ENCODE data around the gene TMC6. TPM values are rescaled to one million over a fixed set of nuclear protein-coding genes. Genes with fewer than 3 reads are reported as not detected.

Gene TMC6
- total RNA-seq, 2 experiments from 2014 or later, result 124 to 258 TPM

GRCh38 chr17:78135858-78136500 is 7.4 kb upstream of the TMC6 start:
- no peaks in the 10 kb centered on the region for H3K9me3 ChIP-seq (ENCODE audit: low read length)
- H3K4me3 ChIP-seq (ENCODE audit: low read depth, low read length, poor library complexity, severe bottlenecking), result no peak overlapping the region
- intact Hi-C loops (cut with micrococcal nuclease; ENCODE audit: unreplicated experiment), result no loop called here
- TSS peak; percentile 28 for BruUV-seq (replicated peaks)
- H3K4me2 ChIP-seq (ENCODE audit: low read length), result no peak overlapping the region
- H3K4me1 ChIP-seq (ENCODE audit: insufficient read depth, low read length, poor library complexity, severe bottlenecking), result peaks cover 43% of the 10 kb centered on the region
- CTCF ChIA-PET (ENCODE audit: unreplicated experiment), result interaction anchor here (0.6 kb wide), 1 partner anchor 10 kb away, joined by 4 read pairs; no protein-coding TSS in a partner anchor
- peaks cover 5% of the 10 kb centered on the region; the same call in 1 of the 2 replicates for H3K79me2 ChIP-seq (ENCODE audit: insufficient read depth, low read depth, low read length)
- no peak overlapping the region for H3K27ac ChIP-seq (ENCODE audit: low read depth, low read length, poor library complexity, severe bottlenecking)
- TF ChIP-seq EZH2phosphoT487 (IDR thresholded peaks at IDR 0.05; ENCODE audit: borderline replicate concordance, low read depth, low read length) (no peak), CTCF (conservative IDR thresholded peaks at IDR 0.05; ENCODE audit: low read length) (no peak)
- peaks cover 52% of the 10 kb centered on the region for H3K36me3 ChIP-seq (ENCODE audit: insufficient read depth, low read length)
- POLR2A ChIA-PET, result interaction anchor here (1.0 kb wide), 1 partner anchor 8 kb away, joined by 3 read pairs; no protein-coding TSS in a partner anchor
- 0 out of 2 replicates have a peak, but pooled peaks cover 4% of the 10 kb centered on the region for H4K20me1 ChIP-seq (ENCODE audit: insufficient read depth, low read length)
- H2AFZ ChIP-seq (ENCODE audit: low read length), result no peak overlapping the region
- no peaks in the 10 kb centered on the region for H3K9me2 ChIP-seq (ENCODE audit: insufficient read depth, low read length)
- no peak for DNase-seq (ENCODE audit: low spot score)

- Histone ChIP-seq H3K4me2 (ENCODE audit: low read length) (no peak overlapping the region), H3K36me3 (ENCODE audit: insufficient read depth, low read length) (peaks cover 52% of the 10 kb centered on the region), H3K27ac (ENCODE audit: low read depth, low read length, poor library complexity, severe bottlenecking) (no peak overlapping the region), H4K20me1 (ENCODE audit: insufficient read depth, low read length) (0 out of 2 replicates have a peak, but pooled peaks cover 4% of the 10 kb centered on the region), H3K4me3 (ENCODE audit: low read depth, low read length, poor library complexity, severe bottlenecking) (no peak overlapping the region), H3K4me1 (ENCODE audit: insufficient read depth, low read length, poor library complexity, severe bottlenecking) (peaks cover 49% of the 10 kb centered on the region), H2AFZ (ENCODE audit: low read length) (no peak overlapping the region), H3K9me2 (ENCODE audit: insufficient read depth, low read length) (no peaks in the 10 kb centered on the region), H3K79me2 (ENCODE audit: insufficient read depth, low read depth, low read length) (peaks cover 8% of the 10 kb centered on the region; the same call in 1 of the 2 replicates), H3K9me3 (ENCODE audit: low read length) (no peaks in the 10 kb centered on the region)
- intact Hi-C loops (cut with micrococcal nuclease; ENCODE audit: unreplicated experiment), result loop anchor here (1.0 to 5.0 kb wide), 5 partner anchors 18 to 1648 kb away; no protein-coding TSS in a partner anchor
- ChIA-PET CTCF (ENCODE audit: unreplicated experiment) (interaction anchor here (0.6 kb wide), 1 partner anchor 19 kb away, joined by 4 read pairs; no protein-coding TSS in a partner anchor), POLR2A (interaction anchor here (1.0 kb wide), 1 partner anchor 9 kb away, joined by 3 read pairs; no protein-coding TSS in a partner anchor)
- DNase-seq (ENCODE audit: low spot score), result no peak
- no TSS peak for BruUV-seq (replicated peaks)
- TF ChIP-seq EZH2phosphoT487 (IDR thresholded peaks at IDR 0.05; ENCODE audit: borderline replicate concordance, low read depth, low read length), result no peak
- TF ChIP-seq CTCF (conservative IDR thresholded peaks at IDR 0.05; ENCODE audit: low read length), result no peak
Observed at GRCh38 chr17:78134899-78135385, 6.4 kb upstream of the TMC6 start.

All from OCI-LY7 (cell line).